ENCODE data around the gene UBA7. TPM values are rescaled to one million over a fixed set of nuclear protein-coding genes. Genes with fewer than 3 reads are reported as not detected.

UBA7 gene, protein sequence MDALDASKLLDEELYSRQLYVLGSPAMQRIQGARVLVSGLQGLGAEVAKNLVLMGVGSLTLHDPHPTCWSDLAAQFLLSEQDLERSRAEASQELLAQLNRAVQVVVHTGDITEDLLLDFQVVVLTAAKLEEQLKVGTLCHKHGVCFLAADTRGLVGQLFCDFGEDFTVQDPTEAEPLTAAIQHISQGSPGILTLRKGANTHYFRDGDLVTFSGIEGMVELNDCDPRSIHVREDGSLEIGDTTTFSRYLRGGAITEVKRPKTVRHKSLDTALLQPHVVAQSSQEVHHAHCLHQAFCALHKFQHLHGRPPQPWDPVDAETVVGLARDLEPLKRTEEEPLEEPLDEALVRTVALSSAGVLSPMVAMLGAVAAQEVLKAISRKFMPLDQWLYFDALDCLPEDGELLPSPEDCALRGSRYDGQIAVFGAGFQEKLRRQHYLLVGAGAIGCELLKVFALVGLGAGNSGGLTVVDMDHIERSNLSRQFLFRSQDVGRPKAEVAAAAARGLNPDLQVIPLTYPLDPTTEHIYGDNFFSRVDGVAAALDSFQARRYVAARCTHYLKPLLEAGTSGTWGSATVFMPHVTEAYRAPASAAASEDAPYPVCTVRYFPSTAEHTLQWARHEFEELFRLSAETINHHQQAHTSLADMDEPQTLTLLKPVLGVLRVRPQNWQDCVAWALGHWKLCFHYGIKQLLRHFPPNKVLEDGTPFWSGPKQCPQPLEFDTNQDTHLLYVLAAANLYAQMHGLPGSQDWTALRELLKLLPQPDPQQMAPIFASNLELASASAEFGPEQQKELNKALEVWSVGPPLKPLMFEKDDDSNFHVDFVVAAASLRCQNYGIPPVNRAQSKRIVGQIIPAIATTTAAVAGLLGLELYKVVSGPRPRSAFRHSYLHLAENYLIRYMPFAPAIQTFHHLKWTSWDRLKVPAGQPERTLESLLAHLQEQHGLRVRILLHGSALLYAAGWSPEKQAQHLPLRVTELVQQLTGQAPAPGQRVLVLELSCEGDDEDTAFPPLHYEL
- 53.9 and 64.4 TPM in 2 replicates for total RNA-seq

DNA sequence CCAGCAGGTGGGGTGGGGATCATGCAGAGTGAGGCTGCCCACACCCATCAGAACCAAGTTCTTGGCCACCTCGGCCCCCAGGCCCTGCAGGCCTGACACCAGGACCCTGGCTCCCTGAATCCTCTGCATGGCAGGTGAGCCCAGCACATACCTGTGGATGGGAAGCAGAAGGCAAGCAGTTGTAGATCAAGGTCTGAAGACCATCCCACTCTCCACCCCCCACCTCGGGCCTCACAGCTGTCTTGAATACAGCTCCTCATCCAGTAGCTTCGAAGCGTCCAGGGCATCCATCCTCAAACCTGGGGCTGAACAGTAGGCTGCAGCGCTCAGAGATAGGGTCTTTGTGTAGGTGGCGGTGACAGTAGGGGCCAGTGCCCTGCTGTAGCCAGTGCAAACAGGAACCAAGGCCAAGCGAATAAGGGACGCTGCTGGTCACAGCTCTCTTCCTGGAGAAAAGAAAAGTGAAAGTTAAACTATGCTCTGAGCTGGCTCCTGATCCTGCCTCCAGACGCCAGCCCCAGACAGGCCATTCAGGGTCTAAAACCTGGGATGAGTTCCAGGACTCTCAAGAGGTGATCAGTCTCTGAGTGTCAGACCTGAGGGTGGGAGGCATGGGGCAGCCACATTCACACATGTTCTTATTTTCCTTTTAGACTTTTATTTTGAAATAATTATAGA, at the start of gene UBA7:
Gene UBA7 (minus strand): TSS at position 457 of the 678 bp plus-strand sequence. CDS start 166 bp downstream, at position 291.

DNA sequence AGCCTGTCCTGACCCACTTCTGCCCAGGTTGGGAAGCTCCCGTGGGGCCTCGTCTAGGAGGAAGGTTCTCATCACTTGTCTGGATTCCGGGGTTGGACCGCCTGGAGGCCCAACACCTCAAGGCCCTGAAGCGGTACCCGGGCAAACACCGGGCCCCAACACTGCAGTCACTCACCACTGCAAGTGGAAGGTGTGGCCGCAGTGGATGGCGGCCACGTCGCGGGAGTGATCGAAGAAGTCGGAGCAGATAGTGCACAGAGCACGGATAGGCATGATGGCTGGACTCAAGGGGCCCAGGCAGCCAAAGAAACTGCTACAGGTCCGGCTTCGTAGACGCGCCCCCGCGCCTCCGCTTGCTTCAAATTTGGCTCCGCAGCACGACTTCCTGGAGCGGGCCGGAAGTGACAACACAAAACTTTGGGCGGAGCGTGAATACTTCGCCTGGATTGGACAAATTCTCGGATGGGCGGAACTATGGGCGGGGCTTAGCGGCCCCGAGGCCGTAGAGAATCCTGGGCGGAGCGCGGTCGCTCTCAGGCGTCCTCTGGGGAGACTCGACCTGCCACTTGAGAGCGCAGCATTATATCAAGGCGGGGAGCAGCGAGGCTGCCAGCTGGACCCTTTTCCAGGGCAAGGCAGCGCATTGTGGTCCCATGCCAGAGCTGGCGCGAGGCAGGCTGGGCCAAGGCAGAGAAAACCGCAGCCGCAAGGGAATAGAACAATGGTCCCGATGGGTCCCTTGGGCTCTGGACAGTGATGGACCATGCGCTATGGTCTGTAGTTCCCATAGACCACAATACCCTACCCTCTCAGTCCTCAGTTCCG, 42.6 kb upstream of the UBA7 start, which contains the start of gene TRAIP:
Gene TRAIP (minus strand): TSS at position 384 of the 825 bp plus-strand sequence. CDS start 111 bp downstream, at position 273.

GRCh38 chr3:49802719-49803464, 10.9 kb downstream of the UBA7 start, which contains the start of gene INKA1:
INKA1 (plus strand) TSS chr3:49803261; CDS start chr3:49803393, 132 bp downstream.

GRCh38 chr3:49799761-49800160, 14.0 kb downstream of the UBA7 start, which contains the start of gene CDHR4:
CDHR4 (minus strand) TSS chr3:49799873; CDS start chr3:49799812, 61 bp downstream.

DNA sequence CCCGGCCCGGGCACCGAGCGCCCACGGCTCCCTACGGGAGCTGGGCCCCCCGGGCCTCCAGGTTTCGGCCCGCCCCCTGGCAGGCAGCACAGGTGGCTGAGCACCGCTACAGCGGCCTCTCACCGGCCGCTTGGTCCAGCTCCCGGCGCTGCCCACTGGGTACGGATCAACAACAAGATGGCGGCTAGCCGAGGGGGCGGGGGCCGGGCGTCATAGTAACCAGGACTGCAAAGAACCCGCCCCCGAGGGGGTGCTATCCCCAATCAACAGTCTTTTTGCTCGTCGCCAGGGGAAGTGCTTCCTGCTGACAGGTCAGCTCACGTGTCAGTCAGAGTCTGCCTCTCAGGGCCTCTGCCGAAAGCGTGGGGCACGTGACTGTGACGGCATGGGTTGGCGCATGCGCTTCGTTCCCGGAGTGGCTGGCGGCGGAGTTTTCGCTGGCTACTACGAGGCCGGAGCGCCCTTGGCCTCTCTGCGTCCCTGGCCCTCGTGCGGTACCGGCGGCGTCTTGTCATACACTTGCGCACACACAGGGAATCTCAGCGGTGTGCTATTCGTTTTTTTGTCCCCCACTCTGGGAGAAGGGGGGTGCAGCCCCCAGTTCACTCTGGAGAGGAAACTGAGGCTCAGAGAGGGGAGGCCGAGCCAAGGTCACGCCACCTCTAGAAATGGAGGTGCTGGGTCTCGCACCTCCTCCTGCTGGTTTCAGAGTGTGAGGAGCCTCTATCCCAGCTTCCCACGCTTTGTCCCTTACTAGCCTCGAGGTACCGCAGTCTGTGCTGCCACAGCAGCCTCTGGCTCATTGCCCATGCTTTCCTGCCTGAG, 27.2 kb downstream of the UBA7 start, which contains the start of gene IP6K1:
Gene IP6K1 (minus strand): TSS at position 186 of the 825 bp plus-strand sequence. CDS start 38,502 bp downstream, outside the sequence.

Other genes with a start within 250 kb of the UBA7 start
- 103 and 115 TPM in 2 replicates for gene APEH, start 139.6 kb downstream of the UBA7 start, total RNA-seq
- gene MST1, start 124.5 kb downstream of the UBA7 start, total RNA-seq, result 8.3 and 9.9 TPM in 2 replicates
- gene RNF123, start 124.4 kb downstream of the UBA7 start, total RNA-seq, result 18.8 and 22.7 TPM in 2 replicates
- under 0.01 and 0.34 TPM in 2 replicates for gene AMIGO3, start 94.3 kb downstream of the UBA7 start, total RNA-seq
- gene GMPPB, start 90.0 kb downstream of the UBA7 start, total RNA-seq, result 16.5 and 25.4 TPM in 2 replicates
- gene IP6K1, start 27.4 kb downstream of the UBA7 start, total RNA-seq, result 23.2 and 31.9 TPM in 2 replicates
- gene CDHR4, start 14.1 kb downstream of the UBA7 start, total RNA-seq, result 0.16 and 0.43 TPM in 2 replicates
- gene INKA1, start 10.7 kb downstream of the UBA7 start, total RNA-seq, result 10.1 and 12.1 TPM in 2 replicates
- 0.77 and 2.4 TPM in 2 replicates for gene TRAIP, start 42.6 kb upstream of the UBA7 start, total RNA-seq
- not detected in 2 replicates for gene CAMKV, start 56.0 kb upstream of the UBA7 start, total RNA-seq
- 0.32 and 0.86 TPM in 2 replicates for gene MST1R, start 89.9 kb upstream of the UBA7 start, total RNA-seq
- gene MON1A, start 115.9 kb upstream of the UBA7 start, total RNA-seq, result 8.4 and 11.2 TPM in 2 replicates
- gene RBM6, start 126.2 kb upstream of the UBA7 start, total RNA-seq, result 32.7 and 43.5 TPM in 2 replicates

Data from bronchial smooth muscle cell (primary cell).